ENCODE data around the gene KDM4C. TPM values are rescaled to one million over a fixed set of nuclear protein-coding genes. Genes with fewer than 3 reads are reported as not detected.

KDM4C gene
- polyA plus RNA-seq, 2 of the 4 experiments (the other 2 are of a cell fraction) = 9.6 to 15.6 TPM

GRCh38 chr9:6884990-6885389, 127.2 kb downstream of the KDM4C start:
- no peak for TF ChIP-seq CHD2 (IDR thresholded peaks at IDR 0.05; ENCODE audit: low read length, partially characterized antibody)
- no peak for TF ChIP-seq RNF2 (IDR thresholded peaks at IDR 0.05; ENCODE audit: borderline replicate concordance, low read depth)
- TF ChIP-seq ZSCAN20 (CRISPR knock-in tag; IDR thresholded peaks at IDR 0.05) = no peak
- TF ChIP-seq SREBF2 (IDR thresholded peaks at IDR 0.05) = no peak
- TF ChIP-seq CEBPB (IDR thresholded peaks at IDR 0.05) = no peak
- no peak for TF ChIP-seq ELK1 (IDR thresholded peaks at IDR 0.05; ENCODE audit: low read depth, low read length)
- TF ChIP-seq ZFP36 (IDR thresholded peaks at IDR 0.05; ENCODE audit: borderline replicate concordance, partially characterized antibody) = no peak
- TF ChIP-seq CTCF (IDR thresholded peaks at IDR 0.05) = no peak
- TF ChIP-seq CHD4 (IDR thresholded peaks at IDR 0.05; ENCODE audit: borderline replicate concordance) = no peak
- no peak for TF ChIP-seq HOXB13 (CRISPR knock-in tag; IDR thresholded peaks at IDR 0.05; ENCODE audit: low read depth)
- no peak for TF ChIP-seq HES2 (IDR thresholded peaks at IDR 0.05)
- TF ChIP-seq EHMT2 (IDR thresholded peaks at IDR 0.05; ENCODE audit: low read depth) = no peak
- no peak for TF ChIP-seq POLR2A (IDR thresholded peaks at IDR 0.05; ENCODE audit: low read length)
- TF ChIP-seq, protein P1, sequence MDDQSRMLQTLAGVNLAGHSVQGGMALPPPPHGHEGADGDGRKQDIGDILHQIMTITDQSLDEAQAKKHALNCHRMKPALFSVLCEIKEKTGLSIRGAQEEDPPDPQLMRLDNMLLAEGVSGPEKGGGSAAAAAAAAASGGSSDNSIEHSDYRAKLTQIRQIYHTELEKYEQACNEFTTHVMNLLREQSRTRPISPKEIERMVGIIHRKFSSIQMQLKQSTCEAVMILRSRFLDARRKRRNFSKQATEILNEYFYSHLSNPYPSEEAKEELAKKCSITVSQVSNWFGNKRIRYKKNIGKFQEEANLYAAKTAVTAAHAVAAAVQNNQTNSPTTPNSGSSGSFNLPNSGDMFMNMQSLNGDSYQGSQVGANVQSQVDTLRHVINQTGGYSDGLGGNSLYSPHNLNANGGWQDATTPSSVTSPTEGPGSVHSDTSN (IDR thresholded peaks at IDR 0.05) = no peak
- no peak for TF ChIP-seq EHF (CRISPR knock-in tag; IDR thresholded peaks at IDR 0.05)
- TF ChIP-seq FOSL2 (IDR thresholded peaks at IDR 0.05) = no peak
- TF ChIP-seq FOSL2 (CRISPR knock-in tag; IDR thresholded peaks at IDR 0.05) = no peak
- TF ChIP-seq FOSB (CRISPR knock-in tag; IDR thresholded peaks at IDR 0.05) = no peak
- no peak for TF ChIP-seq USF2 (IDR thresholded peaks at IDR 0.05)
- no peak for TF ChIP-seq ZC3H11A (IDR thresholded peaks at IDR 0.05)
- TF ChIP-seq ESRRA (IDR thresholded peaks at IDR 0.05; ENCODE audit: borderline replicate concordance, low read length) = no peak
- Histone ChIP-seq H3K4me1 (no peaks in the 10 kb centered on the region; the same call in 2 of the 3 replicates), H3K27ac (no peak overlapping the region), H3K4me2 (no peak overlapping the region), H3K9me3 (no peaks in the 10 kb centered on the region), H3K4me3 (no peak overlapping the region)
- CTCF ChIA-PET = interaction anchor here (1.1 kb wide), 1 partner anchor 58 kb away, joined by 6 read pairs; no protein-coding TSS in a partner anchor
- no peak for DNase-seq (ENCODE audit: low read depth in 1 of 2, low spot score in 1 of 2)
- FAIRE-seq = no peak
- ATAC-seq = no peak
- POLR2A ChIA-PET = no interaction called here
- 82% methylated on average over 2 of the region's 2 CpGs for WGBS (ENCODE audit: missing lambda C conversion rate)

DNA sequence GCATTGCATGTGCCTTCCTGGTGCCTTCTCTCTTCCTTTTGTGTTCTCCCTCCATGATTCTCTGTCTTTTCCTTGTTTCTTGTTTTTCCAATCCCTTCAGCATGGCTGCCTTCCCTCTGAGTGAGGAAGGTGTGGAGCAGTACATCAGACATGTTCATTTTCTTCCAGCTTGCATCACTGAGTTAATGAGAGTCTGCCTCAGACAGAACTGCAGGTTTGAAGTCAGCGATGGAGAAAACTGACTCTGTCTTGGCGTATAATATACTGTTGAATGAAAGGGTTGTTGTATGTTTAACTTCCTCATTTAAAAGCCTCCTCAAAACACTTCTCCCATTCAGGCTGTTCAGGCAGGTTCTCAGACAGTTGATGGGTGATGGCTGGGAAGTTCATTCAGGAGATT, 129.3 kb downstream of the KDM4C start:
- Histone ChIP-seq H3K9me3 (no peaks in the 10 kb centered on the region), H3K27ac (no peak overlapping the region), H3K4me2 (no peak overlapping the region), H3K4me3 (no peak overlapping the region), H3K4me1 (no peaks in the 10 kb centered on the region)
- no peak for ATAC-seq
- 92% methylated on average over 2 of the region's 2 CpGs for WGBS (ENCODE audit: missing lambda C conversion rate)
- no peak for TF ChIP-seq PHF8 (IDR thresholded peaks at IDR 0.05; ENCODE audit: borderline replicate concordance, low read depth)
- peak; percentile 27 for TF ChIP-seq ZFP36 (IDR thresholded peaks at IDR 0.05; ENCODE audit: borderline replicate concordance, partially characterized antibody)
- ChIA-PET POLR2A (no interaction called here), CTCF (no interaction called here)
- FAIRE-seq = no peak
- no peak for DNase-seq (ENCODE audit: low read depth in 1 of 2, low spot score in 1 of 2)

All from A549 (cell line).